ENCODE measurements around the gene DKK1.

DNA sequence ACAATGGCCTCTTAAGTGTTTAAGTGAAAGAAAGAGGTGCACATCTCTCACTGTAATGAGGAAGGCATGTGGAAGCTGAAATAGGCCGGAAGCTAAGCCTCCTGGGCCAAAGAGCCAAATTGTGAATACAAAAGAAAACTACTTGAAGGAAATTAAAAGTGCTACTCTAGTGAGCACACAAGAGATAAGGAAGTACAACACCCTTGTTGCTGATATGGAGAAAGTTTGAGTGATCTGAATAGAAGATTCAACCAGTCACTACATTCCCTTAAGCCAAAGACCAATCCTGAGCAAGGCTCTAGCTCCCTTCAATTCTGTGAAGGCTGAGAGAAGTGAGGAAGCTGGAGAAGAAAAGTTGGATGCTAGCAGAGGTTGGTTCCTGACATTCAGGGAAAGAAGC, 8.2 kb downstream of the DKK1 start:
- TF ChIP-seq, protein P1, sequence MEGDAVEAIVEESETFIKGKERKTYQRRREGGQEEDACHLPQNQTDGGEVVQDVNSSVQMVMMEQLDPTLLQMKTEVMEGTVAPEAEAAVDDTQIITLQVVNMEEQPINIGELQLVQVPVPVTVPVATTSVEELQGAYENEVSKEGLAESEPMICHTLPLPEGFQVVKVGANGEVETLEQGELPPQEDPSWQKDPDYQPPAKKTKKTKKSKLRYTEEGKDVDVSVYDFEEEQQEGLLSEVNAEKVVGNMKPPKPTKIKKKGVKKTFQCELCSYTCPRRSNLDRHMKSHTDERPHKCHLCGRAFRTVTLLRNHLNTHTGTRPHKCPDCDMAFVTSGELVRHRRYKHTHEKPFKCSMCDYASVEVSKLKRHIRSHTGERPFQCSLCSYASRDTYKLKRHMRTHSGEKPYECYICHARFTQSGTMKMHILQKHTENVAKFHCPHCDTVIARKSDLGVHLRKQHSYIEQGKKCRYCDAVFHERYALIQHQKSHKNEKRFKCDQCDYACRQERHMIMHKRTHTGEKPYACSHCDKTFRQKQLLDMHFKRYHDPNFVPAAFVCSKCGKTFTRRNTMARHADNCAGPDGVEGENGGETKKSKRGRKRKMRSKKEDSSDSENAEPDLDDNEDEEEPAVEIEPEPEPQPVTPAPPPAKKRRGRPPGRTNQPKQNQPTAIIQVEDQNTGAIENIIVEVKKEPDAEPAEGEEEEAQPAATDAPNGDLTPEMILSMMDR (IDR thresholded peaks at IDR 0.05; ENCODE audit: extremely low read depth in 1 of 2, insufficient read depth in 1 of 2, low read depth in 1 of 2, low read length in 2 of 2) = no peak
- TF ChIP-seq POLR2A (IDR thresholded peaks at IDR 0.05; ENCODE audit: low read depth, low read length) (no peak), POLR2AphosphoS5 (IDR thresholded peaks at IDR 0.05; ENCODE audit: insufficient read depth, low read depth, low read length) (no peak)

Data from endothelial cell of umbilical vein (primary cell).